ENCODE data around the gene POLD2.

POLD2 gene

DNA sequence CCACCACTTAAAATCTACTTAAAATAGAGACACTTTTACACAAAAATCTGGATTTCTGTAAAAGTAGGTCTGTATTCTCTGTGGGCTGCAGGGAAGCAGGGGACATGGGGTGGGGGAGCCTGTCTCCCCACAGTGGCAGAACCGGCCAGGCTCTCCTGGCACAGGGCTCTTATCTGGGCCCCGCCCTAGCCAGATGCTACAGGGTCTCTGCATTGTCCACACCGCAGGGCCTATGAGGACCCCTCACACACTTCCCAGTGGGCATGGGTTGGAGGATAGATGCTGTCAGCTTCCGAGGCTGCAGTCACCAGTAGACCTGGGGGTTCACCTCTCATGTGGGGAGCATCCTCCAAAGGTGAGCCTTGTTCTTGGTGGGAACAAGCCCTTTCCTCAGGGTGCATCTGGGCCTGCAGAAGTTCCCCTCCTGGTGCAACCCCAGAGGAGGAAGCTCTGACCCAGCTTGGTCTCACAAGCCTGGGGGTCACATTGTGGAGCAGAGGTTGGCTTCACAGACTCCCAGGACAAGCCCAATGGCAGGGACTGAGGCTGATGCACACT is 33.2 kb upstream of the POLD2 start:
- TF ChIP-seq EZH2phosphoT487 (IDR thresholded peaks at IDR 0.05; ENCODE audit: borderline replicate concordance) = no peak
- TF ChIP-seq, protein P1, sequence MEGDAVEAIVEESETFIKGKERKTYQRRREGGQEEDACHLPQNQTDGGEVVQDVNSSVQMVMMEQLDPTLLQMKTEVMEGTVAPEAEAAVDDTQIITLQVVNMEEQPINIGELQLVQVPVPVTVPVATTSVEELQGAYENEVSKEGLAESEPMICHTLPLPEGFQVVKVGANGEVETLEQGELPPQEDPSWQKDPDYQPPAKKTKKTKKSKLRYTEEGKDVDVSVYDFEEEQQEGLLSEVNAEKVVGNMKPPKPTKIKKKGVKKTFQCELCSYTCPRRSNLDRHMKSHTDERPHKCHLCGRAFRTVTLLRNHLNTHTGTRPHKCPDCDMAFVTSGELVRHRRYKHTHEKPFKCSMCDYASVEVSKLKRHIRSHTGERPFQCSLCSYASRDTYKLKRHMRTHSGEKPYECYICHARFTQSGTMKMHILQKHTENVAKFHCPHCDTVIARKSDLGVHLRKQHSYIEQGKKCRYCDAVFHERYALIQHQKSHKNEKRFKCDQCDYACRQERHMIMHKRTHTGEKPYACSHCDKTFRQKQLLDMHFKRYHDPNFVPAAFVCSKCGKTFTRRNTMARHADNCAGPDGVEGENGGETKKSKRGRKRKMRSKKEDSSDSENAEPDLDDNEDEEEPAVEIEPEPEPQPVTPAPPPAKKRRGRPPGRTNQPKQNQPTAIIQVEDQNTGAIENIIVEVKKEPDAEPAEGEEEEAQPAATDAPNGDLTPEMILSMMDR (conservative IDR thresholded peaks at IDR 0.05; ENCODE audit: low read length) = no peak
- Histone ChIP-seq H3K9ac (ENCODE audit: low read depth, low read length, poor library complexity, severe bottlenecking) (no peak overlapping the region), H3K4me2 (ENCODE audit: low read depth, low read length, poor library complexity, severe bottlenecking) (no peak overlapping the region), H3F3A (ENCODE audit: low read depth) (no peaks in the 10 kb centered on the region), H2AFZ (ENCODE audit: low read length) (no peak overlapping the region), H3K36me3 (ENCODE audit: insufficient read depth, low read length) (no peaks in the 10 kb centered on the region), H4K20me1 (ENCODE audit: insufficient read depth, low read length, poor library complexity, severe bottlenecking) (no peaks in the 10 kb centered on the region), H3K27me3 (ENCODE audit: insufficient read depth, low read length, poor library complexity, severe bottlenecking) (no peaks in the 10 kb centered on the region), H3K4me3 (ENCODE audit: low read length, poor library complexity, severe bottlenecking) (no peak overlapping the region), H3K9me3 (ENCODE audit: insufficient read depth, low read depth, low read length) (no peaks in the 10 kb centered on the region), H3K9me2 (replicated peaks; ENCODE audit: low read depth, low read length) (no peaks in the 10 kb centered on the region), H3K79me2 (ENCODE audit: insufficient read depth, low read length) (no peaks in the 10 kb centered on the region), H3K4me1 (ENCODE audit: insufficient read depth, low read length, poor library complexity, severe bottlenecking) (no peaks in the 10 kb centered on the region)

DNA sequence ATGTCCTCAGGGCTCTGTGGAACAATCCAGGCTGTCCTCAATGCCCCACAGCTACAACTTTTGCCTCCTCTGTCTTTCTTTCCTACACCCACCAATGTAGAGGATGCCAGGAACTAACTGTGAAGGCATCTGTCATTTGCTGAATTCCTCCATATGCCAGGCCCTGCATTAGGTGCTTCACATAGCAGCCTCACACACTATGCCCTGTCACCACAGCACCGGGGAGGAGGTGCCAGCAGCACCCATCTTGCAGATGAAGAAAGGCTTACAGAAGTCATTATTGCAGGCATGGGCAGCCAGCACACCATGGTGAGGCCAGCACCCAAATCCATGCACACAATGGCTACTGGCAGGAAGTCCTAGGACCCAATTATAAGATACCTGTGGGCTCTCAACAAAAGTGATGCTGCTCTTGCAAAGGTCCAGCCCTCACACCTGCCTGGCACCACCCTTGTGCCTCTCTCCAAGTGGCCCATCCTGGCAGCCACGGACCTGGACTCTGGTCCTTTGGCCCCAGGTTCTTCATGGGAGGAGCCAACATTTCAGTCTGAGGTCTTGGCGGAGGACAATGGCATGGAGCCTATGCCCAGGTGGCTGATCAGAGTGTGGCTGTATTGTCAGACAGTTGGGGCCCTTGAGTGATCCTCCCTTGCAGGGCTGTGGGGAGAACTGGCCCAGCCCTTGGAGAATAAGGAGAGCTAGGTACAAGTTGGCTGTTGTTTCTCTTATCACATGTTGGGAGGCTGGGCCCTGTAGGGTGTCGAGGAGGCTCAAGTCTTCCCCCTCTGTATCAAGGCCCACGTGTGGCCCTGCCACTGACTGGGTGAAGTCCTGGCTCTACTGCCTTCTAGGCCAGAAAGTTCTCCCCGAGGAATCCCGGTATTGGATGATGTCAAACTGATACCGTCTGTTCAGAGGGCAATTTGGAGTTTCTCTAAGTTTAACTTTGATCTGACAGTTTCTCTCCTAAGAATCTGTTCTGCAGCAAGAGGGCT is 32.1 kb upstream of the POLD2 start:
- Histone ChIP-seq H3K9me3 (ENCODE audit: insufficient read depth, low read depth, low read length) (no peaks in the 10 kb centered on the region), H3K4me3 (ENCODE audit: low read length, poor library complexity, severe bottlenecking) (no peak overlapping the region), H3K9ac (ENCODE audit: low read depth, low read length, poor library complexity, severe bottlenecking) (no peak overlapping the region), H4K20me1 (ENCODE audit: insufficient read depth, low read length, poor library complexity, severe bottlenecking) (no peaks in the 10 kb centered on the region), H3K9me2 (replicated peaks; ENCODE audit: low read depth, low read length) (no peaks in the 10 kb centered on the region), H2AFZ (ENCODE audit: low read length) (no peak overlapping the region), H3K36me3 (ENCODE audit: insufficient read depth, low read length) (no peaks in the 10 kb centered on the region), H3F3A (ENCODE audit: low read depth) (no peaks in the 10 kb centered on the region), H3K27me3 (ENCODE audit: insufficient read depth, low read length, poor library complexity, severe bottlenecking) (no peaks in the 10 kb centered on the region), H3K4me2 (ENCODE audit: low read depth, low read length, poor library complexity, severe bottlenecking) (no peak overlapping the region), H3K79me2 (ENCODE audit: insufficient read depth, low read length) (no peaks in the 10 kb centered on the region), H3K4me1 (ENCODE audit: insufficient read depth, low read length, poor library complexity, severe bottlenecking) (no peaks in the 10 kb centered on the region)
- no peak for TF ChIP-seq EZH2phosphoT487 (IDR thresholded peaks at IDR 0.05; ENCODE audit: borderline replicate concordance)
- TF ChIP-seq, protein P1 (conservative IDR thresholded peaks at IDR 0.05; ENCODE audit: low read length) = no peak

DNA sequence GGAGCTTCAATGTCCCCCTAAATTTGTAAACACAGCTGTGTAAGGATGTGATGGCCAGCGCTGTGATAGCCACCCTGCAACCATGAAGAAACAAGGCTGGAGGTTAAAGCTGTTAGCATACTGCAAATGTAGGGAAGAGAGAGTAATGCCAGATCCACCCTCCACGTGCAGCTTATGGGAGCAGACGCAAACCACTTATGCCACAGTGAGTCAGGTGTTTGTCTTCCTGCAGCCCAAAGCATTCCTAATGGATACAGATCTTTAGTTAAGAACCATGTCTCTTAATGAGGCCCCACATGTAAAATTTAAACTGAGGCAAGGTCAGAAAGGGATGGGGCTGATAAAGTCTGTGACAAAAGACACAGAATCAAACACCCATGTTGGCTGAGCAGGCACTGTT is 31.4 kb upstream of the POLD2 start:
- Histone ChIP-seq H3K4me3 (ENCODE audit: low read length, poor library complexity, severe bottlenecking) (no peak overlapping the region), H3K79me2 (ENCODE audit: insufficient read depth, low read length) (no peaks in the 10 kb centered on the region), H4K20me1 (ENCODE audit: insufficient read depth, low read length, poor library complexity, severe bottlenecking) (no peaks in the 10 kb centered on the region), H3K9me3 (ENCODE audit: insufficient read depth, low read depth, low read length) (no peaks in the 10 kb centered on the region), H3K9ac (ENCODE audit: low read depth, low read length, poor library complexity, severe bottlenecking) (no peak overlapping the region), H3K4me2 (ENCODE audit: low read depth, low read length, poor library complexity, severe bottlenecking) (no peak overlapping the region), H3F3A (ENCODE audit: low read depth) (no peaks in the 10 kb centered on the region), H2AFZ (ENCODE audit: low read length) (no peak overlapping the region), H3K27me3 (ENCODE audit: insufficient read depth, low read length, poor library complexity, severe bottlenecking) (no peaks in the 10 kb centered on the region), H3K4me1 (ENCODE audit: insufficient read depth, low read length, poor library complexity, severe bottlenecking) (no peaks in the 10 kb centered on the region), H3K9me2 (replicated peaks; ENCODE audit: low read depth, low read length) (no peaks in the 10 kb centered on the region), H3K36me3 (ENCODE audit: insufficient read depth, low read length) (no peaks in the 10 kb centered on the region)
- TF ChIP-seq EZH2phosphoT487 (IDR thresholded peaks at IDR 0.05; ENCODE audit: borderline replicate concordance) = no peak
- TF ChIP-seq, protein P1 (conservative IDR thresholded peaks at IDR 0.05; ENCODE audit: low read length) = no peak

All from Loucy (cell line).